ENCODE measurements around the gene CFAP20DC. TPM values are rescaled to one million over a fixed set of nuclear protein-coding genes. Genes with fewer than 3 reads are reported as not detected.
"Not testable (repeated sequence)": the region's sequence is repeated elsewhere in the genome, so short reads cannot be mapped to it uniquely, and the experiment has no call there.

The CFAP20DC gene
- total RNA-seq, 1 donor from 2014 or later: 4.7 TPM

GRCh38 chr3:58899159-58899952 is 150.5 kb downstream of the CFAP20DC start:
- TF ChIP-seq CTCF (conservative IDR thresholded peaks at IDR 0.05): no peak
- H3K4me3 Mint-ChIP-seq: no peak overlapping the region
- H3K36me3 Mint-ChIP-seq: no peaks in the 10 kb centered on the region
- DNase-seq (ENCODE audit: extremely low spot score, unreplicated experiment): no peak
- no peaks in the 10 kb centered on the region for H3K27me3 Mint-ChIP-seq
- peaks cover 17% of the 10 kb centered on the region for H3K9me3 Mint-ChIP-seq
- H3K27ac Mint-ChIP-seq: no peak overlapping the region
- H3K4me1 Mint-ChIP-seq (ENCODE audit: unreplicated experiment): peaks cover 12% of the 10 kb centered on the region

GRCh38 chr3:58898513-58898912 is 151.3 kb downstream of the CFAP20DC start:
- H3K4me1 Mint-ChIP-seq (ENCODE audit: unreplicated experiment): peaks cover 12% of the 10 kb centered on the region
- no peaks in the 10 kb centered on the region for H3K36me3 Mint-ChIP-seq
- H3K27me3 Mint-ChIP-seq: no peaks in the 10 kb centered on the region
- H3K27ac Mint-ChIP-seq: no peak overlapping the region
- no peak for TF ChIP-seq CTCF (conservative IDR thresholded peaks at IDR 0.05)
- DNase-seq (ENCODE audit: extremely low spot score, unreplicated experiment): no peak
- H3K4me3 Mint-ChIP-seq: no peak overlapping the region
- peaks cover 17% of the 10 kb centered on the region for H3K9me3 Mint-ChIP-seq

GRCh38 chr3:58897646-58898045 is 152.2 kb downstream of the CFAP20DC start:
- H3K9me3 Mint-ChIP-seq: peaks cover 17% of the 10 kb centered on the region
- no peak for TF ChIP-seq CTCF (conservative IDR thresholded peaks at IDR 0.05)
- no peaks in the 10 kb centered on the region for H3K27me3 Mint-ChIP-seq
- no peak for DNase-seq (ENCODE audit: extremely low spot score, unreplicated experiment)
- H3K27ac Mint-ChIP-seq: no peak overlapping the region
- peaks cover 12% of the 10 kb centered on the region for H3K4me1 Mint-ChIP-seq (ENCODE audit: unreplicated experiment)
- H3K4me3 Mint-ChIP-seq: no peak overlapping the region
- H3K36me3 Mint-ChIP-seq: no peaks in the 10 kb centered on the region

- not testable (repeated sequence) for H3K27ac Mint-ChIP-seq; DNase-seq (ENCODE audit: extremely low spot score, unreplicated experiment); H3K4me3 Mint-ChIP-seq; H3K27me3 Mint-ChIP-seq; H3K36me3 Mint-ChIP-seq
- Mint-ChIP-seq H3K9me3 (peaks cover 17% of the 10 kb centered on the region), H3K4me1 (ENCODE audit: unreplicated experiment) (peaks cover 12% of the 10 kb centered on the region)
These were observed 154.1 kb downstream of the CFAP20DC start for GRCh38 chr3:58895678-58896077.

- H3K9me3 Mint-ChIP-seq: peaks cover 17% of the 10 kb centered on the region
- H3K36me3 Mint-ChIP-seq; DNase-seq (ENCODE audit: extremely low spot score, unreplicated experiment); H3K4me1 Mint-ChIP-seq (ENCODE audit: unreplicated experiment); H3K27me3 Mint-ChIP-seq; H3K27ac Mint-ChIP-seq; H3K4me3 Mint-ChIP-seq: not testable (repeated sequence)
These were observed 157.3 kb downstream of the CFAP20DC start for GRCh38 chr3:58892526-58892925.

- TF ChIP-seq CTCF (conservative IDR thresholded peaks at IDR 0.05): no peak
- Mint-ChIP-seq H3K27me3 (no peaks in the 10 kb centered on the region), H3K27ac (no peak overlapping the region), H3K4me3 (no peak overlapping the region), H3K9me3 (no peaks in the 10 kb centered on the region), H3K36me3 (no peaks in the 10 kb centered on the region), H3K4me1 (ENCODE audit: unreplicated experiment) (no peaks in the 10 kb centered on the region)
- DNase-seq (ENCODE audit: extremely low spot score, unreplicated experiment): no peak
These were observed 161.7 kb downstream of the CFAP20DC start for GRCh38 chr3:58888087-58888486.
